ENCODE data around the gene NOP56. TPM values are rescaled to one million over a fixed set of nuclear protein-coding genes. Genes with fewer than 3 reads are reported as not detected.
A peak's percentile ranks its signal among the peaks of the same experiment; 100 is the strongest.
"Not testable (repeated sequence)": the region's sequence is repeated elsewhere in the genome, so short reads cannot be mapped to it uniquely, and the experiment has no call there.

Gene NOP56
- total RNA-seq, 1 donor from 2014 or later: 114 TPM

- no peak for DNase-seq
Measured at GRCh38 chr20:2687514-2687913, 35.1 kb downstream of the NOP56 start.

- DNase-seq: peak; percentile 23
Measured at GRCh38 chr20:2688041-2688591, 35.7 kb downstream of the NOP56 start.

GRCh38 chr20:2690213-2690612 lies 37.8 kb downstream of the NOP56 start:
- no peak for DNase-seq

- no peak for DNase-seq
Measured at GRCh38 chr20:2690718-2691117, 38.3 kb downstream of the NOP56 start.

- no peak for DNase-seq
Measured at GRCh38 chr20:2691127-2691526, 38.7 kb downstream of the NOP56 start.

GRCh38 chr20:2691663-2692035 lies 39.2 kb downstream of the NOP56 start:
- DNase-seq: no peak

- DNase-seq: no peak
Measured at GRCh38 chr20:2692036-2692885, 39.8 kb downstream of the NOP56 start, which contains the start of gene EBF4. Gene EBF4 (plus strand): TSS chr20:2692780. CDS start chr20:2693646, 866 bp downstream.

- no peak for DNase-seq
Measured at GRCh38 chr20:2692886-2693285, 40.5 kb downstream of the NOP56 start.

- DNase-seq: no peak
Measured at GRCh38 chr20:2693286-2694007, 41.0 kb downstream of the NOP56 start.

GRCh38 chr20:2694008-2694471 lies 41.6 kb downstream of the NOP56 start:
- DNase-seq: no peak

GRCh38 chr20:2694519-2694918 lies 42.1 kb downstream of the NOP56 start:
- DNase-seq: no peak

GRCh38 chr20:2695206-2695983 lies 43.0 kb downstream of the NOP56 start:
- DNase-seq: no peak

GRCh38 chr20:2695984-2696525 lies 43.6 kb downstream of the NOP56 start:
- not testable (repeated sequence) for DNase-seq

- no peak for DNase-seq
Measured at GRCh38 chr20:2696646-2697045, 44.2 kb downstream of the NOP56 start.

- DNase-seq: no peak
Measured at GRCh38 chr20:2697768-2698167, 45.3 kb downstream of the NOP56 start.

- DNase-seq: no peak
Measured at GRCh38 chr20:2698186-2698817, 45.9 kb downstream of the NOP56 start.

- DNase-seq: no peak
Measured at GRCh38 chr20:2698912-2699311, 46.5 kb downstream of the NOP56 start.

- DNase-seq: no peak
Measured at GRCh38 chr20:2699775-2700413, 47.5 kb downstream of the NOP56 start.

- no peak for DNase-seq
Measured at GRCh38 chr20:2700913-2701620, 48.6 kb downstream of the NOP56 start.

- DNase-seq: no peak
Measured at GRCh38 chr20:2701671-2702081, 49.2 kb downstream of the NOP56 start.

Data from occipital lobe (tissue), 2 donors.